GM08714 (cell line): ENCODE data around the gene ATXN7.

Experiments
- H3K4me3 ChIP-seq: fragments of 200-500 bp; sonication (Bioruptor generic); 2 replicates; pipeline ENCODE4 v1.5.1; 2014; ENCODE audit warnings: mild to moderate bottlenecking, low read length, inconsistent platforms
- ZNF274 ChIP-seq: IDR thresholded peaks from 2 replicates; pipeline ENCODE4 v1.6.1; 2012; ENCODE audit warnings: mild to moderate bottlenecking, low read depth, low read length

The ATXN7 gene

GRCh38 chr3:63995086-63995485, 131.4 kb downstream of the ATXN7 start:
- TF ChIP-seq ZNF274 = no peak

DNA sequence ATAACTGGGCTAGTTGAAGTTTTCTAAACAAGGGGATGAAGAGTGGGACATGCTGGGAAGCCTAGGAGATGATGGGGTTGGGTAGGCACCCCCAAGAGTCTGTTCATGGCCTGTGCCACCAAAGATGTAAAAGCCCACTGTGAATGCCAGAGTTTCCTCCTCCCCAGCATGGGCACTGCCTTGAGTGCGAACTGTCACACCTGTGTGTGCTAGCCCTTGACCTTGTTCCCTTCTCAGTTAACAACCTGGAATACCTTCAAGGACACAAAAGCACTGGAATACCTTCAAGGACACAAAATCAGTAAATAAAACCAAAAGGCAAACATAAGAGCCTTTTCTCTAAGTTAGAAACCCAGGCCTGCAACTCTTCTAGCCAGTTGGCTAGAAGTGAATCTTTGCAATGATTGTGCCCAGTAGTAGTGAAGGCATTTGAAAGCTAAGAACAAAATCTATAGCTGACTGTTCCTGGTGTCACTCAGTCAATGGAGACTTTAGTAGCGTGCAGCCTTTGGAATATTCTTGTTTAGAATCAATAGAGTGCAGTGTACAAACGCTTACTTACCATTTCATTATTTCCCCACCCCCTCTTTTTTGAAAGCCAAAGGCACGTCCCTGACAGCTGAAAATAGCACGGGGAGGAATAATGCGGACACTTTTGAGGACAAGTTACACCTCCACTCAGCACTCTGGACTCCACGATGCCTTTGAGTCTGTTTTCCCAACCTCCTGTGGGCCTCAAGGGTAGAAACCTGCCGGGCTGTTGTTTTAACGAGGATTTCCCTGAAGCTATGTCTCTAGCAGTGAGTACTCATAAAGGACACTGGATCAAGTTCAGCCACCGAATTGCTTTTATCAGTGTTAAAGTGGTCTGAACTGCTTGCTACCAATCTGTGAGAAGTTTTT, 135.4 kb downstream of the ATXN7 start:
- no peak overlapping the region for H3K4me3 ChIP-seq
- TF ChIP-seq ZNF274 = no peak

More at GRCh38 chr3:63995086-63995485, 131.4 kb downstream of the ATXN7 start:
- H3K4me3 ChIP-seq = no peak overlapping the region

DNA sequence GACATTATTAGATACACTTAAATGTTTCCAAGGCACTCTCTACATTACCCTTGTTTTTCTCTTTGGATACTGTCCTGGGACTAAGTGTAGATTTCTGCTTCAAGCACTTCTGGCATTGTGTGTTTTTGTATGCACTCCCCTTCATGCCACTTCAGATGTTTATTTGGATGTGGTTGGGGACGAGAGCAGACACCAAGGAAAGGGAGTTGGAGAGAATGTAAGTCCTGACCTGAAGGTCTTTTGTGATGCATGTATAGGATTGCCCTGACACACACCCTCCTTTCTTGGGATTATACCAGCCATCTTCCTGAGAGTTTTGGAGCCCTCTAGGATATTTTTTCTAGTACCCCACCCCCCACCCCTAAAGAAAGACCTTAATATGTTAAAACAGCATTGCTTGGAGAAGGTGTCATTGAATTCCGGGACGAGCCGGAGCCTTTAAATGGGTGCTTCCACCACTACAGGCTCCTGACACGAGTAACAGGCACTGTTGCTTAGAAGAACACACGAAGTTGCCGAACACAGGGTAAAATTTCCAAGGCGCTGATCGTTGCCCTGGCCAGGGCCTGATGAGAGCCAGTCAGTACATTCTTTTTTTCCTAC, 136.9 kb downstream of the ATXN7 start:
- no peak for TF ChIP-seq ZNF274
- no peak overlapping the region for H3K4me3 ChIP-seq

DNA sequence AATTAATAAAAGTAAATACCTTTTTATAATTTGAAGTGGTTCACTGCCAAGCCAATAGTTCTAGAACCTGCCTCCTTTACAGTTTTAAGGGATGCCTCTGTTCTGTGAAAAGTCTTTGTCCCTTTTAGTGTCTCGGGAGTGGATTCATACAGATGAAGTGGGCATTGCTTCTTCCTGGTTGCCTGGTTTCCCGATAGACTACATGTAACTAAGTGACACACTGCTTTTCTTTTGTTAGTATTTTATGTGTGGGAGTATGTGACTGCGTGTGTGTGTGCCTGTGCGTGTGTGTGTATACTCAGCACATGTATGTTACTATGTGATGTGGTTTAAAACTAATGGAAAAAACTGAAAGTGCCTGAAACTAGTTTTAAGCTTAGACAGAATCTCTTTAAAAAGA, 138.6 kb downstream of the ATXN7 start:
- TF ChIP-seq ZNF274 = no peak
- H3K4me3 ChIP-seq = no peak overlapping the region

GRCh38 chr3:64003589-64003988, 139.9 kb downstream of the ATXN7 start:
- no peak overlapping the region for H3K4me3 ChIP-seq
- no peak for TF ChIP-seq ZNF274

DNA sequence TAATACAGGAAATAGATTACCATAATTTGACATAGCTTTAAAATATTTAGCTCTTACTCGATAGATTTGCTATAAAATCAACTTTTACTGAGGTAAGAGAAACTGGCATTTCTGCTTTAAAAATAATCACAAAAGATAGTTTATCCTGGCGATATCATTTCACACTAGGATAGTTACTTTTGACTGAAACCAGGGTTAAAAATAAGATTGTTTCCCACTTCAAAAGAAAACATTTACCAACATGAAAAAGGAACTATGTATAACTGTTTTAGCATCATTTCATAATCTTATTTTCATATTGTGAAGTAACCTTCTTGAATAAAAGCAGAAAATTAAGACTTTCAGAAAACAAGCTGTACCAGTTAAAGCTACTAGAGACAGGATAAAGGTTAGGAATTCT, 144.3 kb downstream of the ATXN7 start:
- no peak for TF ChIP-seq ZNF274
- no peak overlapping the region for H3K4me3 ChIP-seq

DNA sequence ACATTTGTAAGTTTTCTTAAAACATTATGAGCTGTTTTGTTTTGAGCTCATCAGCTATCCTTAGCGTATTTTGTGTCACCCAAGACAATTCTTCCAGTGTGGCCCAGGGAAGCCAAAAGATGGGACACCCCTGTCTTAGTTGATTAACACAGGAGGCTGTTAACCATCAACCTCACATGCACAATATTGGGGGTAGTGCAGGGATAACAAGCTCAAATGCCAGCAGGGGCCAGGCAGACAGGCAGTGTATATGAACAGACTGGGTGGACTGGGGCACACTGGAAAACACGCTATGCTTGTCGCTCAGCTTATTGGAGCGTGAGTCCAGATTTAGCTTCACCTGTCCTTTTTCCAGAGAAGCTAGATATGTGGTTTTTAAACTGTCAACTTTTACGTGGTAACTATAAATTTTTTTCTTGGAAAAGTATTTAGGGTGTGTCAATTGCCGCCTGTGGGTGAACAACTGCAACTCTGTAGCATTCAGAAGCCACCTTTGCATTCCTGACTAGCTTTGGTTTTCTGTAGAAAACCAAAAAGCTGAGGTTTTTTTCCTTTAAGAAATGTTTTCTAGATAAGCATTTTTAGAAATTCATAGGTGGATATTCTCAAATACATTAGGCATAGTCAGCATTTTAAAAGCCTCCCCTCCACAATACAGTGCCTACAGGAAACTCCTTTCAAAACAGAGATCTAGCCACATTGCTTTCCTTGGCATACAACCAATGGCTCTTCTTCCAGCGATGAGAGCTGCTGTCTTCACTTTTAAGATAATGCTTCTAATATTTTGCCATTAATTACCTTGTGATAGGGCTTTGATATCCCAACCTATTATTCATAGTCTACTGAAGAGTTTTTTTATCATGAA, 145.1 kb downstream of the ATXN7 start:
- no peak overlapping the region for H3K4me3 ChIP-seq
- no peak for TF ChIP-seq ZNF274

DNA sequence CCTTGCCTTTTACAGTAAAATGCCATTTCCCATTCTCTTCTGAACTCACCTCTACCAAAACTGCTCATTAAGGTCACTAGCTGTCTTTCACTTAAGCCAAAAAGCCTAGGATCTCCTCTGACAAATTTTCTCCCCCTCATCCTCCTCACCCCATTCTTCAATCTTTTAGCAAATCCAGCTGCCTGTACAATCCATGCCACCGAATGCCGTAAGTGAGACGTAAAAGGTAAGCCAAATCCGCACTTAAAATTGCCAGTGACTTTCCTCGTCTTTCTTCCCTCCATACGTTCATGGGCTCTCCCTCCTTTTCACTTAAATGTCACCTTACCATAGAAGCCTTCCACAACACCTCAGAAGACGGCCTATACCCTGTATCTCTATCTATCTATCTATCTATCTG, 145.9 kb downstream of the ATXN7 start:
- TF ChIP-seq ZNF274 = no peak
- no peak overlapping the region for H3K4me3 ChIP-seq

DNA sequence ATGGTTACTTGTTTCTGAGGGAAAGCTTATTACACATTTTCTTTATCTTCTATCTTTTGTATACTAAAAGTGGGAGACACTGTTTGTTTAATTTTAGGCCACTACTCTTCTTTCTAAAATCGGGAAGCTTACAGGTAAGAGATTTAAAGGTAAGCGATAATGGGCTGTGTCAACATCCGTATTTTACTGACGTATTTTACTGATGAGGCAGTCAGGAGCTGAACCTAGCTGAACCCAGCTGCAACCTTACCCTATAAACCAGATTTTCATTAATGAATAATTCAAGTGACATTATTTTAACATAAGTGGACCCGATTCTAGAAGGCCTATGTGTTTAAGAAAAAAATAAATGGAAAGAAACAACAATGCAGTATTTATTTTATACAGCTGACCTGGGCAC, 146.5 kb downstream of the ATXN7 start:
- no peak for TF ChIP-seq ZNF274
- H3K4me3 ChIP-seq = no peak overlapping the region

DNA sequence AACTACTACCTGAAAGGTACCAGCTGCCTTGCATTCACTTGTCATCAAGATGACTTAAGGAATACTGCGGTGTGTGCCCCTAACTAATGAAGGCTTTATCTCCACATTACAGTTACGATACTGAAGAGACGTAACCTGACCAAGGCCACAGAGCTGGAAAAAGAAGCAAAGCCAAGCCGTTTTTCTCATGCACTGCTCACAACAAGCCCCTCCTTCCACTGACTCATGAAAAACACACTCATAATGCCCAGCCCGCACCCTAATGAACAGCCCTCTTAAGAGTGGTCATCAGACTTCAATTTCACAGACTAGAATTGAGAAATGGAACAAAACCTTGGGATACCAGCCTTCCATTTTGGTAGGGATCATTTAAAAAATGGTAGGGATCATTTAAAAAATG, 148.0 kb downstream of the ATXN7 start:
- no peak for TF ChIP-seq ZNF274
- no peak overlapping the region for H3K4me3 ChIP-seq

DNA sequence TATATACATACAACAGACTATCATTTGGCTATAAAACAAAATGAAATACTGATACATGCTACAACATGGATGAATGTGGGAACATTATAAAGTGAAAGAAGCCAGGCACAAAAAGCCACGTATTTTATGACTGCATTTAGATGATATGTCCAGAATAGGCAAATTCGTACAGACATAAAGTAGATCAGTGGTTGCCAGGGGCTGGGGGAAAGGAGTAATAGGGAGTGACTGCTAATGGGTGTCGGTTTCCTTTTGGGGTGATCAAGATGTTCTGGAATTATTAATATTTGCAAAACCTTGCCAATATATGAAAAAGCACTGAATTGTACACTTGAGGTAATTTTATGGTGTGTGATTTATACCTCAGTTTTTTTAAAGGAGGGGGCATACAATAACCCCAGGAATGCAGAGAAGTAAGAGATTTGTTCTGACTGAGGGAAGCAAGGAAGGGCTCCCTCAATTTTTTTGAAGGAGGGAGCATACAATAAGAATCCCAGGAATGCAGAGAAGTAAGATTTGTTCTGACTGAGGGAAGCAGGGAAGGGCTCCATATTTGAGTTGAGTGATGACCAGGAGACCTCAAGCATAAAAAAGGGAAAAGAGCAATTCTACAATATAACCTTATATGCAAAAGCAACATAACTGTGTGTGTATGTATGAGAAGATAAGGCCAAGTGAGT, 153.4 kb downstream of the ATXN7 start:
- TF ChIP-seq ZNF274 = no peak

DNA sequence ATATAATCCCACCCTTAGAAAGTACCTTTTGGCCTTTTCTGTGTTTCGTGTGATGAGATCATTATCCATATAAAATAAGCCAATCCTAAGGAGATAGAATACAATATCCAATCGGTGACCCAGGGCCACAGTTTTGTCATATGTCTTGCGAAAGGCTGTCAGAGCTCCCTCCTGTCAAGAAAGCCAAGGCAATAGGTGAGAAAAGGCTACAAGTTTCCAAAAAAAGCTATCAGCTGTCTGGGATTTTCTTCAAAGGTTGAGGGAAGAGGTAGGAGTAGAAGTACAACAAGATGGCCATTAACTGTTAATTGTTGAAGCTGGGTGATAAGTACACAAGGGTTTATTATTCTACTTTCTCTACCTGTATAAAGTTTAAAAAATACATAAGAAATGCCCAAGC, 155.6 kb downstream of the ATXN7 start:
- no peak for TF ChIP-seq ZNF274
- no peak overlapping the region for H3K4me3 ChIP-seq

More for the DNA sequence above, 153.4 kb downstream of the ATXN7 start:
- H3K4me3 ChIP-seq = no peak overlapping the region

DNA sequence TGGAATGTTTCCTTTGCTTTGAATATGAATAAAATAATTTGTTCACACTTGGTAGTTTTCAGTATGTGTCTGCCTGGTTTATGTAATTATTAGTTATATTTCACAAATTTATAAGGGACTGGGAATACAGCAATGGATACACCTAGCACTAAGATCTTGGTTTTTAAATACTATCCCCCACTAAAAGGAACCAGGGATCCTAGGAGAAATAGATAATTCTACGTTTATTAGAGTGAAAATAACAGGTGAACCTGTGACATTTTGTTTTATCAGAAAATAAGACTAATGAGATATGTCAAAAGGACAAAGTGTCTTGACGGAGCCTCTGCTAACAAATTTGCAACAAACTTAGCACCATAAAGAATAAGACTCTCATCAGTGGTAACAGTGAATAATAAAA, 156.2 kb downstream of the ATXN7 start:
- no peak overlapping the region for H3K4me3 ChIP-seq
- no peak for TF ChIP-seq ZNF274

GRCh38 chr3:64021922-64022321, 158.3 kb downstream of the ATXN7 start:
- TF ChIP-seq ZNF274 = no peak

More at GRCh38 chr3:64021922-64022321, 158.3 kb downstream of the ATXN7 start:
- H3K4me3 ChIP-seq = peak overlapping the region; percentile 92
